Measurements from ENCODE around the gene NPM1.
"Not testable (repeated sequence)": the region's sequence is repeated elsewhere in the genome, so short reads cannot be mapped to it uniquely, and the experiment has no call there.

Gene NPM1
- 429 to 3,181 (median 819) reads per million in 9 experiments for total RNA-seq

- Mint-ChIP-seq H3K9me3 (peaks cover 0 to 1% of the 10 kb centered on the region in 2 donors), H3K27ac (peak within 1 kb of the TSS; percentile 96 to 98), H3K4me1 (ENCODE audit: low read depth in 2 of 2) (peaks cover 44 to 45% of the 10 kb centered on the region in 2 donors), H3K36me3 (ENCODE audit: insufficient read depth) (peaks cover 53% of the 10 kb centered on the region), H3K27me3 (no peaks in the 10 kb centered on the region), H3K4me3 (peak within 1 kb of the TSS; percentile 89 to 92)
- DNase-seq = peak; percentile 94 to 96 (median 95)
- ATAC-seq (replicated peaks) = peak; percentile 75
Measured at GRCh38 chr5:171387345-171387969, at the start of gene NPM1. NPM1 (plus strand) TSS chr5:171387849; CDS start chr5:171387949, 100 bp downstream.

- no peaks in the 10 kb centered on the region for H3K36me3 Mint-ChIP-seq (ENCODE audit: insufficient read depth)
- peaks cover 36 to 53% of the 10 kb centered on the region in 2 donors for H3K27me3 Mint-ChIP-seq
- no peak overlapping the region for H3K4me3 Mint-ChIP-seq
- no peak overlapping the region for H3K27ac Mint-ChIP-seq
- ATAC-seq (replicated peaks) (no peak), DNase-seq (no peak)
- no peaks in the 10 kb centered on the region for H3K9me3 Mint-ChIP-seq
- H3K4me1 Mint-ChIP-seq (ENCODE audit: low read depth in 2 of 2) = peaks cover 0 to 4% of the 10 kb centered on the region in 2 donors
Measured at GRCh38 chr5:171340042-171340441, 47.6 kb upstream of the NPM1 start.

GRCh38 chr5:171340491-171340890 lies 47.2 kb upstream of the NPM1 start:
- Mint-ChIP-seq H3K27ac (no peak overlapping the region), H3K4me3 (no peak overlapping the region), H3K27me3 (peaks cover 32 to 48% of the 10 kb centered on the region in 2 donors), H3K4me1 (ENCODE audit: low read depth in 2 of 2) (peaks cover 0 to 4% of the 10 kb centered on the region in 2 donors), H3K9me3 (no peaks in the 10 kb centered on the region), H3K36me3 (ENCODE audit: insufficient read depth) (no peaks in the 10 kb centered on the region)
- ATAC-seq (replicated peaks) = no peak
- DNase-seq = no peak

GRCh38 chr5:171342362-171343111 lies 45.1 kb upstream of the NPM1 start:
- Mint-ChIP-seq H3K9me3 (no peaks in the 10 kb centered on the region), H3K27me3 (peaks cover 12 to 28% of the 10 kb centered on the region in 2 donors), H3K4me3 (no peak overlapping the region), H3K27ac (no peak overlapping the region), H3K36me3 (ENCODE audit: insufficient read depth) (no peaks in the 10 kb centered on the region), H3K4me1 (ENCODE audit: low read depth in 2 of 2) (no peaks in the 10 kb centered on the region)
- DNase-seq (peak; percentile 22 to 31 (median 29)), ATAC-seq (replicated peaks) (peak; percentile 51)

- Mint-ChIP-seq H3K9me3 (no peaks in the 10 kb centered on the region), H3K36me3 (ENCODE audit: insufficient read depth) (no peaks in the 10 kb centered on the region), H3K4me3 (no peak overlapping the region), H3K4me1 (ENCODE audit: low read depth in 2 of 2) (no peaks in the 10 kb centered on the region), H3K27ac (peak overlapping the region in 1 of 2 donors; percentile 24), H3K27me3 (peaks cover 6 to 9% of the 10 kb centered on the region in 2 donors)
- DNase-seq (no peak), ATAC-seq (replicated peaks) (no peak)
Measured at GRCh38 chr5:171344936-171345608, 42.6 kb upstream of the NPM1 start.

GRCh38 chr5:171351536-171352073 lies 36.0 kb upstream of the NPM1 start:
- Mint-ChIP-seq H3K4me1 (ENCODE audit: low read depth in 2 of 2) (no peaks in the 10 kb centered on the region), H3K27me3 (peaks cover 9 to 15% of the 10 kb centered on the region in 2 donors), H3K4me3 (no peak overlapping the region), H3K9me3 (no peaks in the 10 kb centered on the region), H3K36me3 (ENCODE audit: insufficient read depth) (no peaks in the 10 kb centered on the region), H3K27ac (no peak overlapping the region)
- ATAC-seq (replicated peaks) (no peak), DNase-seq (no peak)

GRCh38 chr5:171355302-171355724 lies 32.3 kb upstream of the NPM1 start:
- Mint-ChIP-seq H3K4me1 (ENCODE audit: low read depth in 2 of 2) (no peaks in the 10 kb centered on the region), H3K4me3 (peak overlapping the region; percentile 58 to 72), H3K9me3 (no peaks in the 10 kb centered on the region), H3K27me3 (peaks cover 6 to 9% of the 10 kb centered on the region in 2 donors), H3K36me3 (ENCODE audit: insufficient read depth) (no peaks in the 10 kb centered on the region), H3K27ac (peak overlapping the region; percentile 77 to 81)
- ATAC-seq (replicated peaks) (peak; percentile 88), DNase-seq (peak; percentile 11 to 33 (median 12))

GRCh38 chr5:171357843-171358242 lies 29.8 kb upstream of the NPM1 start:
- H3K27me3 Mint-ChIP-seq = peaks cover 0 to 9% of the 10 kb centered on the region in 2 donors
- H3K9me3 Mint-ChIP-seq = no peaks in the 10 kb centered on the region
- H3K27ac Mint-ChIP-seq = no peak overlapping the region
- no peak for ATAC-seq (replicated peaks)
- no peaks in the 10 kb centered on the region for H3K4me1 Mint-ChIP-seq (ENCODE audit: low read depth in 2 of 2)
- no peak for DNase-seq
- H3K4me3 Mint-ChIP-seq = no peak overlapping the region
- H3K36me3 Mint-ChIP-seq (ENCODE audit: insufficient read depth) = no peaks in the 10 kb centered on the region

- H3K4me3 Mint-ChIP-seq; H3K4me1 Mint-ChIP-seq (ENCODE audit: low read depth in 2 of 2); ATAC-seq (replicated peaks); H3K27ac Mint-ChIP-seq; DNase-seq; H3K36me3 Mint-ChIP-seq (ENCODE audit: insufficient read depth); H3K9me3 Mint-ChIP-seq: not testable (repeated sequence)
- peaks cover 19 to 37% of the 10 kb centered on the region in 2 donors for H3K27me3 Mint-ChIP-seq
Measured at GRCh38 chr5:171361151-171361550, 26.5 kb upstream of the NPM1 start.

GRCh38 chr5:171363249-171363648 lies 24.4 kb upstream of the NPM1 start:
- H3K9me3 Mint-ChIP-seq; H3K4me1 Mint-ChIP-seq (ENCODE audit: low read depth in 2 of 2); ATAC-seq (replicated peaks); H3K4me3 Mint-ChIP-seq; DNase-seq; H3K36me3 Mint-ChIP-seq (ENCODE audit: insufficient read depth); H3K27ac Mint-ChIP-seq: not testable (repeated sequence)
- peaks cover 24 to 46% of the 10 kb centered on the region in 2 donors for H3K27me3 Mint-ChIP-seq

GRCh38 chr5:171363846-171364245 lies 23.8 kb upstream of the NPM1 start:
- Mint-ChIP-seq H3K36me3 (ENCODE audit: insufficient read depth) (no peaks in the 10 kb centered on the region), H3K27me3 (peaks cover 28 to 51% of the 10 kb centered on the region in 2 donors), H3K27ac (no peak overlapping the region), H3K4me1 (ENCODE audit: low read depth in 2 of 2) (peaks cover 2 to 4% of the 10 kb centered on the region in 2 donors), H3K4me3 (no peak overlapping the region), H3K9me3 (no peaks in the 10 kb centered on the region)
- ATAC-seq (replicated peaks) = no peak
- no peak for DNase-seq

- DNase-seq = no peak
- H3K9me3 Mint-ChIP-seq = no peaks in the 10 kb centered on the region
- peaks cover 2 to 4% of the 10 kb centered on the region in 2 donors for H3K4me1 Mint-ChIP-seq (ENCODE audit: low read depth in 2 of 2)
- no peak for ATAC-seq (replicated peaks)
- H3K36me3 Mint-ChIP-seq (ENCODE audit: insufficient read depth) = no peaks in the 10 kb centered on the region
- H3K27ac Mint-ChIP-seq = no peak overlapping the region
- H3K4me3 Mint-ChIP-seq = no peak overlapping the region
- peaks cover 35 to 60% of the 10 kb centered on the region in 2 donors for H3K27me3 Mint-ChIP-seq
Measured at GRCh38 chr5:171365351-171365750, 22.3 kb upstream of the NPM1 start.

GRCh38 chr5:171366645-171367044 lies 21.0 kb upstream of the NPM1 start:
- H3K4me1 Mint-ChIP-seq (ENCODE audit: low read depth in 2 of 2) = peaks cover 2 to 4% of the 10 kb centered on the region in 2 donors
- DNase-seq (no peak), ATAC-seq (replicated peaks) (no peak)
- no peak overlapping the region for H3K27ac Mint-ChIP-seq
- no peaks in the 10 kb centered on the region for H3K36me3 Mint-ChIP-seq (ENCODE audit: insufficient read depth)
- no peak overlapping the region for H3K4me3 Mint-ChIP-seq
- H3K27me3 Mint-ChIP-seq = peaks cover 35 to 64% of the 10 kb centered on the region in 2 donors
- no peaks in the 10 kb centered on the region for H3K9me3 Mint-ChIP-seq

Data from effector memory CD8-positive, alpha-beta T cell (primary cell).